Osteocyte (in vitro differentiated cells): Measurements from ENCODE around the gene EBI3. TPM values are rescaled to one million over a fixed set of nuclear protein-coding genes. Genes with fewer than 3 reads are reported as not detected.
"Not testable (repeated sequence)": the region's sequence is repeated elsewhere in the genome, so short reads cannot be mapped to it uniquely, and the experiment has no call there.

Experiments
- DNase-seq: peaks from one replicate; pipeline ENCODE4 v3.0.0; 2021; ENCODE audit warnings: mixed read lengths; ENCODE audit not compliant: unreplicated experiment; ENCODE audit errors: extremely low spot score
- H3K27ac Mint-ChIP-seq: one replicate; pipeline ENCODE4 v1.8.0; 2021; ENCODE audit warnings: mild to moderate bottlenecking, mixed read lengths; ENCODE audit not compliant: unreplicated experiment
- H3K27me3 Mint-ChIP-seq: one replicate; pipeline ENCODE4 v1.8.0; 2021; ENCODE audit warnings: mixed read lengths; ENCODE audit not compliant: unreplicated experiment
- H3K36me3 Mint-ChIP-seq: one replicate; pipeline ENCODE4 v1.8.0; 2021; ENCODE audit warnings: mixed read lengths; ENCODE audit not compliant: unreplicated experiment
- H3K4me1 Mint-ChIP-seq: one replicate; pipeline ENCODE4 v1.8.0; 2021; ENCODE audit warnings: mixed read lengths; ENCODE audit not compliant: unreplicated experiment
- H3K4me3 Mint-ChIP-seq: one replicate; pipeline ENCODE4 v1.8.0; 2021; ENCODE audit warnings: mild to moderate bottlenecking, moderate library complexity, mixed read lengths; ENCODE audit not compliant: unreplicated experiment
- H3K9me3 Mint-ChIP-seq: one replicate; pipeline ENCODE4 v1.8.0; 2021; ENCODE audit warnings: mixed read lengths; ENCODE audit not compliant: unreplicated experiment
- total RNA-seq: library from RNA; stranded (reverse); gene quantifications from 2 replicates; pipeline ENCODE4 v1.2.1, GENCODE V29; 2021
- TF ChIP-seq, protein P1 (sequence below): fragments of 200-600 bp; sonication (generic); IDR thresholded peaks from 2 replicates; pipeline ENCODE4 v1.5.0; 2021; ENCODE audit warnings: antibody characterized with exemption, mild to moderate bottlenecking, moderate library complexity

The EBI3 gene
- total RNA-seq, 1 donor from 2014 or later = 1.6 TPM

DNA sequence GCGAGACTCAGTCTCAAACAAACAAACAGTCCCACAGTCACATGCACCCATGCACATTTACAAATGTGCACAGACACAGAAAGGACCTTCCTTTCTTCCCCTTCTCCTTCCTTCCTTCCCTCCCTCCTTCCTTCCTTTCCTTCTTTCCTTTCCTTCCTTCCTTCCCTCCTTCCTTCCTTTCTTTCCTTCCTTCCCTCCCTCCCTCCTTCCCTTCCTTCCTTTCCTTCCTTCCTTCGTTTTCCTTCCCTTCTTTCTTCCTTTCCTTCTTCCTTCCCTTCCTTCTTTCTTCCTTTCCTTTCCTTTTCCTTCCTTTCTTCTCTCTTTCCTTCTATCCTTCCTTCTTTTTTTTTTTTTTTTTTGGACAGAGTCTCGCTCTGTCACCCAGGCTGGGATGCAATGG, 16.2 kb upstream of the EBI3 start:
- DNase-seq = no peak
- H3K27me3 Mint-ChIP-seq = peaks cover 13% of the 10 kb centered on the region
- TF ChIP-seq, protein P1, sequence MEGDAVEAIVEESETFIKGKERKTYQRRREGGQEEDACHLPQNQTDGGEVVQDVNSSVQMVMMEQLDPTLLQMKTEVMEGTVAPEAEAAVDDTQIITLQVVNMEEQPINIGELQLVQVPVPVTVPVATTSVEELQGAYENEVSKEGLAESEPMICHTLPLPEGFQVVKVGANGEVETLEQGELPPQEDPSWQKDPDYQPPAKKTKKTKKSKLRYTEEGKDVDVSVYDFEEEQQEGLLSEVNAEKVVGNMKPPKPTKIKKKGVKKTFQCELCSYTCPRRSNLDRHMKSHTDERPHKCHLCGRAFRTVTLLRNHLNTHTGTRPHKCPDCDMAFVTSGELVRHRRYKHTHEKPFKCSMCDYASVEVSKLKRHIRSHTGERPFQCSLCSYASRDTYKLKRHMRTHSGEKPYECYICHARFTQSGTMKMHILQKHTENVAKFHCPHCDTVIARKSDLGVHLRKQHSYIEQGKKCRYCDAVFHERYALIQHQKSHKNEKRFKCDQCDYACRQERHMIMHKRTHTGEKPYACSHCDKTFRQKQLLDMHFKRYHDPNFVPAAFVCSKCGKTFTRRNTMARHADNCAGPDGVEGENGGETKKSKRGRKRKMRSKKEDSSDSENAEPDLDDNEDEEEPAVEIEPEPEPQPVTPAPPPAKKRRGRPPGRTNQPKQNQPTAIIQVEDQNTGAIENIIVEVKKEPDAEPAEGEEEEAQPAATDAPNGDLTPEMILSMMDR = no peak
- H3K27ac Mint-ChIP-seq = no peak overlapping the region
- H3K36me3 Mint-ChIP-seq = no peaks in the 10 kb centered on the region
- H3K9me3 Mint-ChIP-seq = no peaks in the 10 kb centered on the region
- no peak overlapping the region for H3K4me3 Mint-ChIP-seq
- H3K4me1 Mint-ChIP-seq = no peaks in the 10 kb centered on the region

DNA sequence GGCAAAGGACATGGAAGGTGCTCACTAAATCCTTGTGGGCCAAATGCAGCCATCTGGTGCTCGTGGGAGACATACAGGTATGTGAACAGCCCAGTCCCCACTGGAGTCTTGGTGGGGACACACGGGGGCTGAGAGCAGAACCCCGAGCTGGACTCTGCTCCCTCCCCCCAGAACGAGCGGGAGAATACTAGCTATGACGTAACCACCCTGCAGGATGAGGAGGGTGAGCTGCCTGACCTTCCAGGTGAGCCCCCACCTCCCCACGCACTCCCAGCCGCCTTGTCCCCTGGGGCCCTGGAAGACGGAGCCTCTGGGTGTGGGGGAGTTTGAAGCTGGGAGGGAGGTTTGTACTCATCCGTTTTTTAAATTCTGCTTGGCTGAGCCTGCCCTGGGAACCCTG, 13.5 kb upstream of the EBI3 start:
- Mint-ChIP-seq H3K4me1 (peaks cover 3% of the 10 kb centered on the region), H3K9me3 (no peaks in the 10 kb centered on the region), H3K36me3 (no peaks in the 10 kb centered on the region), H3K27me3 (peaks cover 13% of the 10 kb centered on the region), H3K4me3 (no peak overlapping the region), H3K27ac (no peak overlapping the region)
- DNase-seq = no peak
- TF ChIP-seq, protein P1 = no peak

DNA sequence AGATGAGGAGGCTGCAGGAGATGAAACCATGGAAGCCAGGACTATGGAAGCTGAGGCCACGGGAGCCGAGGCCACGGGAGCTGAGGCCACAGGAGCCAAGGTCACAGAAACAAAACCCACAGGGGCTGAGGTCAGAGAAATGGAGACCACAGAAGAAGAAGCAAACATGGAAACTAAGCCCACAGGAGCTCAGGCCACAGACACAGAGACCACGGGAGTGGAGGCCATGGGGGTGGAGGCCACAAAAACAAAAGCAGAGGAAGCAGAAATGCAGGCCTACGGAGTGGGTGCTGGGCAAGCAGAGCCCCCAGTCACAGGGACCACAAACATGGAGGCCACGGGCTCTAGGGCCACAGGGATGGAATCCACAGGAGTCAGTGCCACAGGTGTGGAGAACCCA, 12.5 kb upstream of the EBI3 start:
- no peak for DNase-seq
- Mint-ChIP-seq H3K27ac (no peak overlapping the region), H3K36me3 (no peaks in the 10 kb centered on the region), H3K4me3 (no peak overlapping the region), H3K27me3 (peaks cover 13% of the 10 kb centered on the region), H3K9me3 (no peaks in the 10 kb centered on the region), H3K4me1 (peaks cover 4% of the 10 kb centered on the region)
- TF ChIP-seq, protein P1 = no peak

DNA sequence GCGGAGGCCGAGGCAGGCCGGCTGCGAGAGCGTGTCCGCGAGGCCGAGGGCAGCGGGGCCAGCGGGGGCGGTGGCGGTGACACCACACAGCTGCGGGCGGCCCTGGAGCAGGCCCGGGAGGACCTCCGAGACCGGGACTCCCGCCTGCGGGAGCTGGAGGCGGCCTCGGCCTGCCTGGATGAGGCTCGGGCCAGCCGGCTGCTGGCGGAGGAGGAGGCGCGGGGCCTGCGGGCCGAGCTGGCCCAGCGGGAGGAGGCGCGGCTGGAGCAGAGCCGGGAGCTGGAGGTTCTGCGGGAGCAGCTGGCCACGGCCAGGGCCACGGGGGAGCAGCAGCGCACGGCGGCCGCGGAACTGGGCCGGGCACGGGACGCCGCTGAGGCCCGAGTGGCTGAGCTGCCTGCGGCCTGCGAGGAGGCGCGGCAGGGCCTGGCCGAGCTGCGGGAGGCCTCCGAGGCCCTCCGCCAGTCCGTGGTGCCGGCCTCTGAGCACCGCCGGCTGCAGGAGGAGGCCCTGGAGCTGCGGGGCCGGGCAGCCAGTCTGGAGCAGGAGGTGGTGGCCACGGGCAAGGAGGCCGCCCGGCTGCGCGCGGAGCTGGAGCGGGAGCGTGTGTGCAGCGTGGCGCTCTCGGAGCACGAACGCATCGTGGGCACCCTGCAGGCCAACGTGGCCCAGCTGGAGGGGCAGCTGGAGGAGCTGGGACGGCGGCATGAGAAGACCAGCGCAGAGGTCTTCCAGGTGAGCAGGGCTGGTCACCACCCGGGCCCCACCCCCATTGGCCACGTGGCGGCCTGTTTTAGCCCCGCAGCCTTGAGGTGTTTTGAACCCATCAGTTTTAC, 11.7 kb upstream of the EBI3 start:
- Mint-ChIP-seq H3K27me3 (peaks cover 7% of the 10 kb centered on the region), H3K27ac (no peak overlapping the region), H3K36me3 (no peaks in the 10 kb centered on the region), H3K4me3 (no peak overlapping the region), H3K9me3 (no peaks in the 10 kb centered on the region), H3K4me1 (peaks cover 4% of the 10 kb centered on the region)
- no peak for DNase-seq
- TF ChIP-seq, protein P1 = no peak

DNA sequence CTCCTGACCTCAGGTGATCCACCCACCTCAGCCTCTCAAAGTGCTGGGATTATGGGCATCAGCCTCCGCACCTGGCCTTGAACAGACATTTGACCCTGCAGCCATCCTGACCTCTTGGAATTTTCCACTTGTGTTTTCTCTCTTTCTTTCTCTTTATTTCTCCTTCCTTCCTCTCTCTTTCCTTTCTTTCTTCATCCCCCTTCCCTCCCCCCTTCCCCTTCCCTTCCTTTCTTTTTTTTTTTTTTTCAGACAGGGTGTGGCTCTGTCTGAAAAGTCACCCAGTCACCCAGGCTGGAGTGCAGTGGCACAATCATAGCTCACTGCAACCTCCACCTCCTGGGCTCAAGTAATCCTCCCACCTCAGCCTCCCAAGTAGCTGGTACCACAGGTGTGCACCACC, 10.8 kb upstream of the EBI3 start:
- not testable (repeated sequence) for H3K36me3 Mint-ChIP-seq

More for the DNA sequence above, 10.8 kb upstream of the EBI3 start:
- not testable (repeated sequence) for DNase-seq, H3K9me3 Mint-ChIP-seq, H3K4me3 Mint-ChIP-seq, H3K27me3 Mint-ChIP-seq, H3K27ac Mint-ChIP-seq, H3K4me1 Mint-ChIP-seq
